ENCODE data around the gene CDC42.

DNA sequence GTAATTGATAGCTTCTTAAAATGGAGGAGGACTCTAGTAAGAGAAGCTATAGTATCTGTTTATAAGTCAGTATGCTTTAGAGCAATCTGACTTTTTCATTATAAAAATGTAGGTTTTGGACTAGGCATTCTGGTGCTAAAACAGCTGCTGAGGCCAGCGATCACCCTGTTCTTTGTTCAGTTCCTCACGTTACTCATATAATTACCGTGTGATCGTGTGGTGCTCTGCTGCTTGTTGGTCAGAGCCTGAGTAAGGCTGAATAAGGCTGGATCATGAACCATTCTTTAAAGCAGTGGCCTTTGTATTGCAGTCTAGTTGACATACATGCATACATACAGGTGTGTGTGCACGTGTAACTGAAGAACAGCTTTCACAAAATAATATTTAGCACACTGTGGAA lies 25.2 kb downstream of the CDC42 start:
- TF ChIP-seq POLR2A (IDR thresholded peaks at IDR 0.05; ENCODE audit: low read depth, low read length) (no peak), TAF1 (IDR thresholded peaks at IDR 0.05; ENCODE audit: borderline replicate concordance, low read depth, low read length) (no peak), POLR2AphosphoS5 (IDR thresholded peaks at IDR 0.05; ENCODE audit: low read depth, low read length) (no peak)
